ENCODE measurements around the gene NEXN. TPM values are rescaled to one million over a fixed set of nuclear protein-coding genes. Genes with fewer than 3 reads are reported as not detected.

NEXN gene
- total RNA-seq, 1 donor from 2014 or later: 24.5 TPM

- Histone ChIP-seq H3K27ac (ENCODE audit: low read depth, low read length) (no peak overlapping the region), H3K9me3 (ENCODE audit: control insufficient read depth in 3 of 3, low read length in 3 of 3) (no peaks in the 10 kb centered on the region), H3K4me3 (ENCODE audit: low read length in 3 of 3) (no peak overlapping the region), H3K27me3 (ENCODE audit: control insufficient read depth in 3 of 3, insufficient read depth in 3 of 3, low read length in 3 of 3) (no peaks in the 10 kb centered on the region), H3K36me3 (ENCODE audit: control insufficient read depth in 3 of 3, insufficient read depth in 3 of 3, low read length in 3 of 3) (peaks cover 38 to 59% (median 51%) of the 10 kb centered on the region in 3 donors), H3K9ac (ENCODE audit: low read depth in 1 of 3, low read length in 3 of 3) (peak overlapping the region in 1 of 3 donors; percentile 57), H3K4me1 (ENCODE audit: control insufficient read depth in 3 of 3, insufficient read depth in 3 of 3, low read length in 3 of 3) (no peaks in the 10 kb centered on the region)
Observed at GRCh38 chr1:77926561-77927357, 38.3 kb downstream of the NEXN start.

DNA sequence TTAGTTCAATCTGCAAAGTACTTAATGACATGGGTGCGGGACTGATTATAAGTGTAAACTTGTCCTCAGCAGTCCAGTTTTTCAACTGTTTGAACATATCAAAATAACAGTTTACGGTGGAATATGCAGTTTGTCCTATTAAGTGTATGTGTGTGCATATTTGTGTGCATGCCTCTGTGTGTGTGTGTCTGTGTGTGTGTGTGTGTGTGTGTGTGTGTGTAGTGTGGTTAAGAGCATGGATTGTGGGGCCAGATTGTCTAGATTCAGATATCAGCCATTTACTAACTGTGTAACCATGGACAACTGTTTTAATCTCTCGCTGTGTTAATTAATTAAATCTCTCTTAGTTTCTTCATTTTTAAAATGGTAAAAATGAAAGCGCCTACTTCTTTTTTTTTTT lies 39.0 kb downstream of the NEXN start:
- no peak overlapping the region for H3K4me3 ChIP-seq (ENCODE audit: low read length in 3 of 3)
- no peak overlapping the region for H3K27ac ChIP-seq (ENCODE audit: low read depth, low read length)
- no peaks in the 10 kb centered on the region for H3K9me3 ChIP-seq (ENCODE audit: control insufficient read depth in 3 of 3, low read length in 3 of 3)
- H3K36me3 ChIP-seq (ENCODE audit: control insufficient read depth in 3 of 3, insufficient read depth in 3 of 3, low read length in 3 of 3): peaks cover 37 to 61% (median 51%) of the 10 kb centered on the region in 3 donors
- no peaks in the 10 kb centered on the region for H3K4me1 ChIP-seq (ENCODE audit: control insufficient read depth in 3 of 3, insufficient read depth in 3 of 3, low read length in 3 of 3)
- H3K27me3 ChIP-seq (ENCODE audit: control insufficient read depth in 3 of 3, insufficient read depth in 3 of 3, low read length in 3 of 3): no peaks in the 10 kb centered on the region
- H3K9ac ChIP-seq (ENCODE audit: low read depth in 1 of 3, low read length in 3 of 3): no peak overlapping the region

DNA sequence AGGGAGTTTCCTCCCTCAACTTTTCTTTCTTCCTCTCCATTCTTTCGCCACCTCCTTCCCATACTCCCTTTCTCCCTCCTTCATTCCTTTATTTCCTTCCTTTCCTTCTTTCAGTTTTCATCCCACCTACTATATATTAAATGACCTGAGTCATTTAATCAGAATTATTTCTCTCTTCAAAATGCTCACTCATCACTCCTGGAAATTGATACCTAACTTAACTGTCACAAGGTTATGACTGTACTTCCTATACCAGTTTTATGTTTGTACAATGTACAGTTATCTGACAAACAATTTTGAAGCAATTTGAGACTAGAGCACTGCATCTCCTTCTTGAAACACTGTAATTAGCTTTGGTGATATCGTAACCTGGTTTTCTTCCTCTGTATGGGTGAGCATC lies 41.4 kb downstream of the NEXN start:
- H3K27ac ChIP-seq (ENCODE audit: low read depth, low read length): no peak overlapping the region
- no peaks in the 10 kb centered on the region for H3K4me1 ChIP-seq (ENCODE audit: control insufficient read depth in 3 of 3, insufficient read depth in 3 of 3, low read length in 3 of 3)
- no peak overlapping the region for H3K9ac ChIP-seq (ENCODE audit: low read depth in 1 of 3, low read length in 3 of 3)
- no peaks in the 10 kb centered on the region for H3K9me3 ChIP-seq (ENCODE audit: control insufficient read depth in 3 of 3, low read length in 3 of 3)
- peaks cover 39 to 66% (median 53%) of the 10 kb centered on the region in 3 donors for H3K36me3 ChIP-seq (ENCODE audit: control insufficient read depth in 3 of 3, insufficient read depth in 3 of 3, low read length in 3 of 3)
- H3K27me3 ChIP-seq (ENCODE audit: control insufficient read depth in 3 of 3, insufficient read depth in 3 of 3, low read length in 3 of 3): no peaks in the 10 kb centered on the region
- H3K4me3 ChIP-seq (ENCODE audit: low read length in 3 of 3): no peak overlapping the region

- no peaks in the 10 kb centered on the region for H3K9me3 ChIP-seq (ENCODE audit: control insufficient read depth in 3 of 3, low read length in 3 of 3)
Observed at GRCh38 chr1:77938651-77939050, 50.2 kb downstream of the NEXN start.

GRCh38 chr1:77940921-77941570 lies 52.6 kb downstream of the NEXN start:
- Histone ChIP-seq H3K4me1 (ENCODE audit: control insufficient read depth in 3 of 3, insufficient read depth in 3 of 3, low read length in 3 of 3) (no peaks in the 10 kb centered on the region), H3K4me3 (ENCODE audit: low read length in 3 of 3) (no peak overlapping the region), H3K36me3 (ENCODE audit: control insufficient read depth in 3 of 3, insufficient read depth in 3 of 3, low read length in 3 of 3) (peaks cover 12 to 61% (median 43%) of the 10 kb centered on the region in 3 donors), H3K9me3 (ENCODE audit: control insufficient read depth in 3 of 3, low read length in 3 of 3) (no peaks in the 10 kb centered on the region), H3K27ac (ENCODE audit: low read depth, low read length) (no peak overlapping the region), H3K9ac (ENCODE audit: low read depth in 1 of 3, low read length in 3 of 3) (no peak overlapping the region), H3K27me3 (ENCODE audit: control insufficient read depth in 3 of 3, insufficient read depth in 3 of 3, low read length in 3 of 3) (no peaks in the 10 kb centered on the region)

More at GRCh38 chr1:77938651-77939050, 50.2 kb downstream of the NEXN start:
- Histone ChIP-seq H3K27me3 (ENCODE audit: control insufficient read depth in 3 of 3, insufficient read depth in 3 of 3, low read length in 3 of 3) (no peaks in the 10 kb centered on the region), H3K36me3 (ENCODE audit: control insufficient read depth in 3 of 3, insufficient read depth in 3 of 3, low read length in 3 of 3) (peaks cover 27 to 63% (median 61%) of the 10 kb centered on the region in 3 donors), H3K4me1 (ENCODE audit: control insufficient read depth in 3 of 3, insufficient read depth in 3 of 3, low read length in 3 of 3) (no peaks in the 10 kb centered on the region), H3K4me3 (ENCODE audit: low read length in 3 of 3) (no peak overlapping the region), H3K9ac (ENCODE audit: low read depth in 1 of 3, low read length in 3 of 3) (no peak overlapping the region), H3K27ac (ENCODE audit: low read depth, low read length) (no peak overlapping the region)

DNA sequence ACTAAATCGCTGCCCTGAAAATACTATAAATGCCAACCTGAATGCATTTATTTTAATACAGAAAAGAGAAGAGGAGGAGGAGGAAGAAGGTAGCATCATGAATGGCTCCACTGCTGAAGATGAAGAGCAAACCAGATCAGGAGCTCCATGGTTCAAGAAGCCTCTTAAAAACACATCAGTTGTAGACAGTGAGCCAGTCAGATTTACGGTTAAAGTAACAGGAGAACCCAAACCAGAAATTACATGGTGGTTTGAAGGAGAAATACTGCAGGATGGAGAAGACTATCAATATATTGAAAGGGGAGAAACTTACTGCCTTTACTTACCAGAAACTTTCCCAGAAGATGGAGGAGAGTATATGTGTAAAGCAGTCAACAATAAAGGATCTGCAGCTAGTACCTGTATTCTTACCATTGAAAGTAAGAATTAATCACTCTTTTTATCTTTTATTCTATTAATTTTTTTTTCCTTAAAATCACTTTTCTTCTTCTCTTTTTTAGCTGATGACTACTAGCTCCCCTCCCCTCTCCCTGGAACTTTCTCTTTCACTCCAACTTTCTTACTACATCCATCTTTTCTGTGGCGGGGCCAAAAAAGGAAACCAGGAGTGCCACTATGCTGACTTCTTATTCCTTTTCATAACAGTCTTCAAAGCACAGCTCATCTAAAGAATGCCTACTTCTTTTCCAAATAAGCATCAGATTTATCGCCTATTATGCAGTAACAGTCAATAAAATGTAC lies 54.1 kb downstream of the NEXN start:
- Histone ChIP-seq H3K4me3 (ENCODE audit: low read length in 3 of 3) (no peak overlapping the region), H3K27me3 (ENCODE audit: control insufficient read depth in 3 of 3, insufficient read depth in 3 of 3, low read length in 3 of 3) (no peaks in the 10 kb centered on the region), H3K4me1 (ENCODE audit: control insufficient read depth in 3 of 3, insufficient read depth in 3 of 3, low read length in 3 of 3) (no peaks in the 10 kb centered on the region), H3K27ac (ENCODE audit: low read depth, low read length) (no peak overlapping the region), H3K9me3 (ENCODE audit: control insufficient read depth in 3 of 3, low read length in 3 of 3) (no peaks in the 10 kb centered on the region), H3K36me3 (ENCODE audit: control insufficient read depth in 3 of 3, insufficient read depth in 3 of 3, low read length in 3 of 3) (peaks cover 13 to 58% (median 36%) of the 10 kb centered on the region in 3 donors), H3K9ac (ENCODE audit: low read depth in 1 of 3, low read length in 3 of 3) (no peak overlapping the region)

DNA sequence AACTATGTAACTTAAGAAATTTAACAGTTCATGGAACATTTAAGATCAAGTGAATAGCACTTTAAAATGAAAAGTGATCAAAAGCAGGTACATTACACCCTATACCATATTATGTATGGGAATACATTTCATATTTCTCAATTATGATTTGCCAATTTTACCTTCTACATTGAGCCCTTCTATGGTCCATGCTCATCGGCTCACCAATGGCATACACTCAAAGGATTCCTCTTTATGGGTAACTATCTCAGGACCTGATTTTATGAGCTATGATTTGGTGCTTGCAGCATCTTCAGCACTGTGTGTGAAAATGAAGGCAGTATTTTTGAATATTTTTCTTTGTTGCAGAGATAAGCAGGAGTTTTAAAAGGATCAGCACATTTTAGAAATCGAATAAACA lies 56.9 kb downstream of the NEXN start:
- no peak overlapping the region for H3K4me3 ChIP-seq (ENCODE audit: low read length in 3 of 3)
- H3K27ac ChIP-seq (ENCODE audit: low read depth, low read length): no peak overlapping the region
- H3K27me3 ChIP-seq (ENCODE audit: control insufficient read depth in 3 of 3, insufficient read depth in 3 of 3, low read length in 3 of 3): no peaks in the 10 kb centered on the region
- no peak overlapping the region for H3K9ac ChIP-seq (ENCODE audit: low read depth in 1 of 3, low read length in 3 of 3)
- H3K4me1 ChIP-seq (ENCODE audit: control insufficient read depth in 3 of 3, insufficient read depth in 3 of 3, low read length in 3 of 3): no peaks in the 10 kb centered on the region
- peaks cover 15 to 49% (median 29%) of the 10 kb centered on the region in 3 donors for H3K36me3 ChIP-seq (ENCODE audit: control insufficient read depth in 3 of 3, insufficient read depth in 3 of 3, low read length in 3 of 3)
- H3K9me3 ChIP-seq (ENCODE audit: control insufficient read depth in 3 of 3, low read length in 3 of 3): no peaks in the 10 kb centered on the region

- Histone ChIP-seq H3K4me3 (ENCODE audit: low read length in 3 of 3) (no peak overlapping the region), H3K27ac (ENCODE audit: low read depth, low read length) (no peak overlapping the region), H3K27me3 (ENCODE audit: control insufficient read depth in 3 of 3, insufficient read depth in 3 of 3, low read length in 3 of 3) (no peaks in the 10 kb centered on the region), H3K9ac (ENCODE audit: low read depth in 1 of 3, low read length in 3 of 3) (no peak overlapping the region), H3K4me1 (ENCODE audit: control insufficient read depth in 3 of 3, insufficient read depth in 3 of 3, low read length in 3 of 3) (no peaks in the 10 kb centered on the region), H3K9me3 (ENCODE audit: control insufficient read depth in 3 of 3, low read length in 3 of 3) (no peaks in the 10 kb centered on the region), H3K36me3 (ENCODE audit: control insufficient read depth in 3 of 3, insufficient read depth in 3 of 3, low read length in 3 of 3) (peaks cover 9 to 50% (median 25%) of the 10 kb centered on the region in 3 donors)
Observed at GRCh38 chr1:77948841-77949424, 60.5 kb downstream of the NEXN start.

DNA sequence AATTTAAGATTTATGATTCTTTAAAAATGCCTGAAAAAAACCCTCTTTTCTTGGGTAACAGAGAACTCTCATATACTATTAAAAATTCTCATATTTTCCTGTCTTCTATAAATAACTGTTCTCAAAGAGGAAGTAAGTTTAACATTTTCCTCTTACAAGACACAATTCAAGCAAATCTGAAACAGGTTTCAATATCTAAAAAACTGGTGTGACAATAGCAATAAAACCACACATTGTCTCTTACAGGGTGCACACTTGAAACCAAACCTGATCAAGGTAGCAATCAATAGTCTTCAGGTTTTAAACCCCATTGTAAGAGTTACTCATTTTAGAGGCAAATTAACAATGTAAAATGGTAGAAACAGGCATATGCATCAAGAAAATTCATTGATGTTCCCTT lies 62.4 kb downstream of the NEXN start:
- Histone ChIP-seq H3K4me1 (ENCODE audit: control insufficient read depth in 3 of 3, insufficient read depth in 3 of 3, low read length in 3 of 3) (no peaks in the 10 kb centered on the region), H3K36me3 (ENCODE audit: control insufficient read depth in 3 of 3, insufficient read depth in 3 of 3, low read length in 3 of 3) (peaks cover 24 to 58% (median 43%) of the 10 kb centered on the region in 3 donors), H3K27ac (ENCODE audit: low read depth, low read length) (no peak overlapping the region), H3K9me3 (ENCODE audit: control insufficient read depth in 3 of 3, low read length in 3 of 3) (no peaks in the 10 kb centered on the region), H3K4me3 (ENCODE audit: low read length in 3 of 3) (no peak overlapping the region), H3K27me3 (ENCODE audit: control insufficient read depth in 3 of 3, insufficient read depth in 3 of 3, low read length in 3 of 3) (no peaks in the 10 kb centered on the region), H3K9ac (ENCODE audit: low read depth in 1 of 3, low read length in 3 of 3) (no peak overlapping the region)

Data from skeletal muscle tissue (tissue), 4 donors.